ENCODE results near the gene PDGFA.

The PDGFA gene

GRCh38 chr7:516606-517456 lies 2.8 kb downstream of the PDGFA start:
- peak; percentile 82 for DNase-seq

- no peak for DNase-seq
These were observed 3.4 kb downstream of the PDGFA start for GRCh38 chr7:516216-516605.

GRCh38 chr7:515628-516027 lies 4.0 kb downstream of the PDGFA start:
- no peak for DNase-seq

GRCh38 chr7:514651-515598 lies 4.7 kb downstream of the PDGFA start:
- DNase-seq = peak; percentile 42

GRCh38 chr7:514242-514641 lies 5.4 kb downstream of the PDGFA start:
- no peak for DNase-seq

GRCh38 chr7:513521-514166 lies 6.0 kb downstream of the PDGFA start:
- peak; percentile 89 for DNase-seq

- no peak for DNase-seq
These were observed 6.9 kb downstream of the PDGFA start for GRCh38 chr7:512541-513311.

GRCh38 chr7:512146-512510 lies 7.5 kb downstream of the PDGFA start:
- DNase-seq = no peak

- DNase-seq = no peak
These were observed 8.0 kb downstream of the PDGFA start for GRCh38 chr7:511476-512145.

GRCh38 chr7:510782-511281 lies 8.8 kb downstream of the PDGFA start:
- no peak for DNase-seq

- no peak for DNase-seq
These were observed 9.5 kb downstream of the PDGFA start for GRCh38 chr7:510131-510481.

GRCh38 chr7:509426-510130 lies 10.1 kb downstream of the PDGFA start:
- no peak for DNase-seq

GRCh38 chr7:508461-509170 lies 11.0 kb downstream of the PDGFA start:
- no peak for DNase-seq

GRCh38 chr7:507623-508300 lies 11.9 kb downstream of the PDGFA start:
- no peak for DNase-seq

- no peak for DNase-seq
These were observed 12.6 kb downstream of the PDGFA start for GRCh38 chr7:506921-507622.

- no peak for DNase-seq
These were observed 13.2 kb downstream of the PDGFA start for GRCh38 chr7:506391-506831.

GRCh38 chr7:505171-505570 lies 14.5 kb downstream of the PDGFA start:
- DNase-seq = no peak

- DNase-seq = no peak
These were observed 15.2 kb downstream of the PDGFA start for GRCh38 chr7:504221-505111.
